Measurements from ENCODE around the gene PLVAP. TPM values are rescaled to one million over a fixed set of nuclear protein-coding genes. Genes with fewer than 3 reads are reported as not detected.

PLVAP gene
- total and polyA plus RNA-seq, 9 of the 15 experiments (the other 6 are each of a cell fraction or from before 2014, with no cell fraction given): 0.09 to 0.84 (median 0.51) TPM; not detected in 4

DNA sequence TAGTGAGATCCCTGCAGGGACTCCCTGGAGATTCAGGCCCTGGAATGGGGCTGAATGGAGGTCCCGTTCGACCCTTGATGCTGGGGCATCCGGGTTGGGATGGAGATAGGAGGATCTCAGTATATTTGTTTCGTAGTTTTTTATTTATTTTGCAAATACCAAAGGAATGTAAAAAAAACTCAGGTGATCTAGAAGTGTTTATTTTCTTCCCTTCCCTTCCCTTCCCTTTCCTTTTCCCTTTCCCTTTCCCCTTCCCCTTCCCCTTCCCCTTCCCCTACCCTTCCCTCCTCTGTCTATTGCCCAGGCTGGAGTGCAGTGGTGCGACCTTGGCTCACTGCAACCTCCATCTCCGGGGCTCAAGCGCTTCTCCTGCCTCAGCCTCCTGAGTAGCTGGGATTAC is 35.3 kb downstream of the PLVAP start:
- DNase-seq (ENCODE audit: extremely low read depth in 1 of 4, low spot score in 3 of 4): no peak
- Histone ChIP-seq H3K4me1 (replicated peaks in 1 of 2; ENCODE audit: control insufficient read depth in 2 of 2, insufficient read depth in 2 of 2, low read length in 2 of 2) (peaks cover 7 to 44% of the 10 kb centered on the region in 2 experiments; a peak in 4 of 5 replicates), H3K9ac (ENCODE audit: insufficient read depth in 1 of 2, low read depth in 2 of 2, low read length in 2 of 2) (no peak overlapping the region), H2AFZ (ENCODE audit: low read depth, low read length) (no peak overlapping the region), H3K9me3 (replicated peaks; ENCODE audit: control insufficient read depth, insufficient read depth, low read depth, low read length) (no peaks in the 10 kb centered on the region), H3K4me2 (ENCODE audit: insufficient read depth, low read length) (no peak overlapping the region), H3K27me3 (ENCODE audit: control insufficient read depth in 2 of 2, insufficient read depth in 2 of 2, low read length in 2 of 2) (no peaks in the 10 kb centered on the region), H4K20me1 (replicated peaks; ENCODE audit: control insufficient read depth, insufficient read depth, low read length) (no peaks in the 10 kb centered on the region; the same call in 1 of the 2 replicates), H3K36me3 (ENCODE audit: control insufficient read depth, insufficient read depth, low read length) (peaks cover 24% of the 10 kb centered on the region; the same call in 1 of the 3 replicates), H3K79me2 (ENCODE audit: control insufficient read depth, insufficient read depth, low read length) (peaks cover 16% of the 10 kb centered on the region), H3K9me1 (ENCODE audit: control insufficient read depth, insufficient read depth, low read length) (no peaks in the 10 kb centered on the region), H3K27ac (ENCODE audit: extremely low read depth, low read depth, low read length) (no peak overlapping the region), H3K4me3 (no peak overlapping the region)
- in situ Hi-C loops (cut with MboI) (no loop called here), intact Hi-C loops (cut with micrococcal nuclease) (no loop called here)
- ATAC-seq: no peak
- WGBS (ENCODE audit: insufficient coverage, low coverage, missing lambda C conversion rate): 90% methylated on average over 6 of the region's 7 CpGs
- BruUV-seq (replicated peaks): no TSS peak
- ChIA-PET CTCF (ENCODE audit: low intra/inter-chr PET ratio) (no interaction called here), POLR2A (no interaction called here)
- no peak for FAIRE-seq
- TF ChIP-seq HOXB6 (CRISPR knock-in tag; IDR thresholded peaks at IDR 0.05; ENCODE audit: borderline replicate concordance): no peak
- no peak for TF ChIP-seq HDAC3 (IDR thresholded peaks at IDR 0.05; ENCODE audit: borderline replicate concordance, partially characterized antibody)
- TF ChIP-seq DIDO1 (tag; IDR thresholded peaks at IDR 0.05; ENCODE audit: low read depth): no peak
- TF ChIP-seq, protein P1, sequence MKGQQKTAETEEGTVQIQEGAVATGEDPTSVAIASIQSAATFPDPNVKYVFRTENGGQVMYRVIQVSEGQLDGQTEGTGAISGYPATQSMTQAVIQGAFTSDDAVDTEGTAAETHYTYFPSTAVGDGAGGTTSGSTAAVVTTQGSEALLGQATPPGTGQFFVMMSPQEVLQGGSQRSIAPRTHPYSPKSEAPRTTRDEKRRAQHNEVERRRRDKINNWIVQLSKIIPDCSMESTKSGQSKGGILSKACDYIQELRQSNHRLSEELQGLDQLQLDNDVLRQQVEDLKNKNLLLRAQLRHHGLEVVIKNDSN (CRISPR knock-in tag; IDR thresholded peaks at IDR 0.05): no peak
- TF ChIP-seq FOSL1 (tag; conservative IDR thresholded peaks at IDR 0.05): no peak
- no peak for TF ChIP-seq BACH1 (tag; IDR thresholded peaks at IDR 0.05)
- no peak for TF ChIP-seq ZBTB1 (CRISPR knock-in tag; IDR thresholded peaks at IDR 0.05; ENCODE audit: borderline replicate concordance, low read depth)
- no peak for TF ChIP-seq TRIM28 (IDR thresholded peaks at IDR 0.05)
- TF ChIP-seq KDM4B (IDR thresholded peaks at IDR 0.05; ENCODE audit: borderline replicate concordance in 2 of 2, low read depth in 1 of 2): no peak
- TF ChIP-seq, protein P2, sequence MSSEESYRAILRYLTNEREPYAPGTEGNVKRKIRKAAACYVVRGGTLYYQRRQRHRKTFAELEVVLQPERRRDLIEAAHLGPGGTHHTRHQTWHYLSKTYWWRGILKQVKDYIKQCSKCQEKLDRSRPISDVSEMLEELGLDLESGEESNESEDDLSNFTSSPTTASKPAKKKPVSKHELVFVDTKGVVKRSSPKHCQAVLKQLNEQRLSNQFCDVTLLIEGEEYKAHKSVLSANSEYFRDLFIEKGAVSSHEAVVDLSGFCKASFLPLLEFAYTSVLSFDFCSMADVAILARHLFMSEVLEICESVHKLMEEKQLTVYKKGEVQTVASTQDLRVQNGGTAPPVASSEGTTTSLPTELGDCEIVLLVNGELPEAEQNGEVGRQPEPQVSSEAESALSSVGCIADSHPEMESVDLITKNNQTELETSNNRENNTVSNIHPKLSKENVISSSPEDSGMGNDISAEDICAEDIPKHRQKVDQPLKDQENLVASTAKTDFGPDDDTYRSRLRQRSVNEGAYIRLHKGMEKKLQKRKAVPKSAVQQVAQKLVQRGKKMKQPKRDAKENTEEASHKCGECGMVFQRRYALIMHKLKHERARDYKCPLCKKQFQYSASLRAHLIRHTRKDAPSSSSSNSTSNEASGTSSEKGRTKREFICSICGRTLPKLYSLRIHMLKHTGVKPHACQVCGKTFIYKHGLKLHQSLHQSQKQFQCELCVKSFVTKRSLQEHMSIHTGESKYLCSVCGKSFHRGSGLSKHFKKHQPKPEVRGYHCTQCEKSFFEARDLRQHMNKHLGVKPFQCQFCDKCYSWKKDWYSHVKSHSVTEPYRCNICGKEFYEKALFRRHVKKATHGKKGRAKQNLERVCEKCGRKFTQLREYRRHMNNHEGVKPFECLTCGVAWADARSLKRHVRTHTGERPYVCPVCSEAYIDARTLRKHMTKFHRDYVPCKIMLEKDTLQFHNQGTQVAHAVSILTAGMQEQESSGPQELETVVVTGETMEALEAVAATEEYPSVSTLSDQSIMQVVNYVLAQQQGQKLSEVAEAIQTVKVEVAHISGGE (CRISPR knock-in tag; IDR thresholded peaks at IDR 0.05): no peak
- TF ChIP-seq, protein P3, sequence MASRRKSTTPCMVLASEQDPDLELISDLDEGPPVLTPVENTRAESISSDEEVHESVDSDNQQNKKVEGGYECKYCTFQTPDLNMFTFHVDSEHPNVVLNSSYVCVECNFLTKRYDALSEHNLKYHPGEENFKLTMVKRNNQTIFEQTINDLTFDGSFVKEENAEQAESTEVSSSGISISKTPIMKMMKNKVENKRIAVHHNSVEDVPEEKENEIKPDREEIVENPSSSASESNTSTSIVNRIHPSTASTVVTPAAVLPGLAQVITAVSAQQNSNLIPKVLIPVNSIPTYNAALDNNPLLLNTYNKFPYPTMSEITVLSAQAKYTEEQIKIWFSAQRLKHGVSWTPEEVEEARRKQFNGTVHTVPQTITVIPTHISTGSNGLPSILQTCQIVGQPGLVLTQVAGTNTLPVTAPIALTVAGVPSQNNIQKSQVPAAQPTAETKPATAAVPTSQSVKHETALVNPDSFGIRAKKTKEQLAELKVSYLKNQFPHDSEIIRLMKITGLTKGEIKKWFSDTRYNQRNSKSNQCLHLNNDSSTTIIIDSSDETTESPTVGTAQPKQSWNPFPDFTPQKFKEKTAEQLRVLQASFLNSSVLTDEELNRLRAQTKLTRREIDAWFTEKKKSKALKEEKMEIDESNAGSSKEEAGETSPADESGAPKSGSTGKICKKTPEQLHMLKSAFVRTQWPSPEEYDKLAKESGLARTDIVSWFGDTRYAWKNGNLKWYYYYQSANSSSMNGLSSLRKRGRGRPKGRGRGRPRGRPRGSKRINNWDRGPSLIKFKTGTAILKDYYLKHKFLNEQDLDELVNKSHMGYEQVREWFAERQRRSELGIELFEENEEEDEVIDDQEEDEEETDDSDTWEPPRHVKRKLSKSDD (conservative IDR thresholded peaks at IDR 0.05; ENCODE audit: low read length): no peak
- TF ChIP-seq, protein P4, sequence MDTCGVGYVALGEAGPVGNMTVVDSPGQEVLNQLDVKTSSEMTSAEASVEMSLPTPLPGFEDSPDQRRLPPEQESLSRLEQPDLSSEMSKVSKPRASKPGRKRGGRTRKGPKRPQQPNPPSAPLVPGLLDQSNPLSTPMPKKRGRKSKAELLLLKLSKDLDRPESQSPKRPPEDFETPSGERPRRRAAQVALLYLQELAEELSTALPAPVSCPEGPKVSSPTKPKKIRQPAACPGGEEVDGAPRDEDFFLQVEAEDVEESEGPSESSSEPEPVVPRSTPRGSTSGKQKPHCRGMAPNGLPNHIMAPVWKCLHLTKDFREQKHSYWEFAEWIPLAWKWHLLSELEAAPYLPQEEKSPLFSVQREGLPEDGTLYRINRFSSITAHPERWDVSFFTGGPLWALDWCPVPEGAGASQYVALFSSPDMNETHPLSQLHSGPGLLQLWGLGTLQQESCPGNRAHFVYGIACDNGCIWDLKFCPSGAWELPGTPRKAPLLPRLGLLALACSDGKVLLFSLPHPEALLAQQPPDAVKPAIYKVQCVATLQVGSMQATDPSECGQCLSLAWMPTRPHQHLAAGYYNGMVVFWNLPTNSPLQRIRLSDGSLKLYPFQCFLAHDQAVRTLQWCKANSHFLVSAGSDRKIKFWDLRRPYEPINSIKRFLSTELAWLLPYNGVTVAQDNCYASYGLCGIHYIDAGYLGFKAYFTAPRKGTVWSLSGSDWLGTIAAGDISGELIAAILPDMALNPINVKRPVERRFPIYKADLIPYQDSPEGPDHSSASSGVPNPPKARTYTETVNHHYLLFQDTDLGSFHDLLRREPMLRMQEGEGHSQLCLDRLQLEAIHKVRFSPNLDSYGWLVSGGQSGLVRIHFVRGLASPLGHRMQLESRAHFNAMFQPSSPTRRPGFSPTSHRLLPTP (IDR thresholded peaks at IDR 0.05; ENCODE audit: borderline replicate concordance, extremely low read depth, insufficient read length): no peak

Data from K562 (cell line).